ACHN (cell line): ENCODE data around the gene CFAP57.
"Not testable (repeated sequence)": the region's sequence is repeated elsewhere in the genome, so short reads cannot be mapped to it uniquely, and the experiment has no call there.

Experiments used
- DNase-seq: peaks from one replicate; pipeline ENCODE4 v3.0.0-alpha.2; 2015
- in situ Hi-C: cut with HindIII; loops from 2 replicates; pipeline ENCODE4 v1.10.0; 2017; ENCODE audit warnings: low sequenced_read_pairs, low pct_ligation_motif_present, low pct_unique_long_range_greater_than_20kb

Gene CFAP57

DNA sequence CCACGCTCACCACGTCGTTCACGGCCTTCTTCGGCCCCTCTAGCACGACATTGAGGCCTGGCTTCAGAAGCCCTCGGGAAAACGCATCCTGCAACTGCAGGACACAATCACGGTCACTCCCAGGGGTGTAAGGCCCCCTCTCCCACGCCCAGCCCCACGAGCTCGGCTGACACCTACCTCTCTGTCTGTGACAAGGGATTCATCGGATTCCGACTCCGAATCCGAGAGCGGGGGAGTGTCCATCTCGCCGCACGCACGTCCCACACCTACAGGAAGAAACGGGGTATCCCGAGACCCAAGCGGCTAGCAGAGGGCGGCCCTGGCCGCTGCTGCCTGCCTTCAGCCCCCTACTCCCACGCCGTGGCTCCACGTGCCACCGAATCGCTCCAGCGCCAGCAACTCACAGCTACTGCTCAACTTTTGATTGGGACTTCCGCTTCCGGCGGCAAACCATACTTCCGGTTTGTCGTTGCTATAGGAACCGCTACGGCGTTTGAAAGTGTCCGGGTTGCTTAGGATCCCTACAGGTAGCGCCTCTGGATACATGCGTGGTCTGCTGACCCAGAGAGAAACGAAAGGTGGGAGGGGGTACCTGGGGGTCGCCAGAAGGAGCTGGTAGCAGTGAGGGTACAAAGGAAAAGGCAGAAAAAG is at the start of gene CFAP57, which contains the start of gene EBNA1BP2:
Gene CFAP57 (plus strand): TSS at position 455 of the 651 bp plus-strand sequence. CDS start 424 bp downstream, outside the sequence.
Gene EBNA1BP2 (minus strand): TSS at position 415 of the 651 bp plus-strand sequence. CDS start 172 bp downstream, at position 243.
- peak; percentile 88 for DNase-seq
- in situ Hi-C loops, result no loop called here

DNA sequence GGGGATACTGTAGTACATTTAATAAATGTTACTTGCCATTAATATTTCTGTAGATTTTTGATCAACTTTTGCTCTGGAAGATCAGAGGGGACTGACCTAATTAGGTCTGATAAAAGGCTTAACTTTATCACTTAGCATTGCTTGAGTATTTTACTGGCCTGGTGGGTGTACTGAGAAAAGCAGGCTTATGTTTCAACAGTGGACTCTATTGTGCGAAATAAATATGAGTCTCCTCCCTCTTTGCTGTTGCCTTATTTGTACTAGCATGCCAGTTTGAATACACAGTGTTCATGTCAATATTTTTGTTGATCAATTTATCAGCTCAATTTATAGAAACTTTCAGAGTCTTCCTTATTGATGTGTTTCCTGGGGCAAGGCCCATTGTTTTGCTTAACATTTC is 49.1 kb upstream of the CFAP57 start:
- in situ Hi-C loops, result no loop called here
- DNase-seq, result no peak

DNA sequence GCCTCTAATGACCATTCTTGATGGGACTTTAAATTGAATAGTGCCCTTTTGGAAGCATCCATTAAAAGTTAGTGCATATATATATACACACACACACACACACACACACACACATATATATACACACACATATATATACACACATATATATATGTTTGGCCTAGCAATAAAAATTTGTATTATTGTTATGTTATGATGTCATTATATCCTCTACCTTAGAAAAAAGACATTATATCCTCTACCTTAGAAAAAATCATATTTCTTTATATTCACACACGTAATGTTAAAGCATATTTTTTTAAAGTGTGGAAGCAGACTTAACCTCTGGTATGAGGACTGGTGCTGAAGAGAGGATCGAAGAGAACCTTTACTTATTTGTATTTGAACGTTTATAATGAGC is 43.3 kb upstream of the CFAP57 start:
- in situ Hi-C loops, result no loop called here
- DNase-seq, result no peak

DNA sequence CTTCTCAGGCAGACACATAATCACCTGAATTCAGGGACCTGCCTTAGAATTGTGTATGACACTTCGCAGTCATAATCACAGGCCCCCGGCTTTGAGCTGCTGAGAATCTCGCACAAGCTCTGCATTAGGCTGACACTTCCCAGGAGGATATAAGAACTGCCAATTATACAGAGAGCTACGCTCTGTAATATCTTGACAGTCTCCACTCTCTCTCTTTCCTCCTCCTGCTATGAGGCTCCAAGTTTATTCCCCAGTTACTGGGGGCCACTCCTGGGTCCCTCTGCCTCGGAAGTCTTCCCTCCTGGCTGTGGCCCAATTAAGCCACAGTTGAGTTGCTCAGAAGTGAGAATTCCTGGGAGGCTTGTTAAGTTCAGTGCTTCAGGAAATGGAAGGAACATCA is 42.7 kb upstream of the CFAP57 start:
- in situ Hi-C loops, result no loop called here
- no peak for DNase-seq

DNA sequence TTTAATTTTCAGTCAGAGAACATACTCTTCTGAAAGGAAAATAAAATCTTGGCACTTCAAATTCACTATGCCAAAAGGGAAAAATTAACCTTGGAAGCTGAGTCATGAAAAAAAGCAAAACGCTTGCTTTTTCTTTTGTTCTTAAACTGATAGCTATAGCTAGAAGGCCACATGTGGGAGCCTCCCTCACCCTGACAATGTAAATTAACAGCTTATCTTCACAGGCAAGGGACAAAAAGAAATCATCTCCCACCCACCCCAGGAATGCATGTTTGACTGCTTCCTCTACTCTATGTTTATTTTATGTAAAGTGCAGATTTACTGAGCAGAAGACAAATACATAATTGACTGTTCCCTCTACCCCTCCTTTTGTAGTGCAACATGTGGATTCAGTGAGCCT is 38.1 kb upstream of the CFAP57 start:
- in situ Hi-C loops, result no loop called here
- no peak for DNase-seq

DNA sequence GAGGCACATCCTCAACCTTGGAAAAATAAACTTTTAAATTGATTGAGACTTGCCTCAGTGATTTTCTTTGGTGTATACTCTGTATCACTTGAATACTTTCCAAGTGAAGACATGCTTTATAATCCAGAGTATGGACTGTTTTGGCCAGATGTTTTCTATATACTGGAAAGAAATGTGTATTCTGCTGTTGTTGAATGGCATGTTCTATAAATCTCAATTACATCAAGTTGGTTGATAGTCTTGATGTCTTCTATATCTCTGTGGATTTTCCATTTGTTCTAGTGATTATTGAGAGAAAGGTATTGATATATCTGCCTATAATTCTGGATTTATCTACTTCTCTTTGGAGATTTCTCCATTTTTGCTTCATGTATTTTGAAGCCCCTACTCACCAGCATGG is 37.5 kb upstream of the CFAP57 start:
- DNase-seq, result no peak
- in situ Hi-C loops, result no loop called here

DNA sequence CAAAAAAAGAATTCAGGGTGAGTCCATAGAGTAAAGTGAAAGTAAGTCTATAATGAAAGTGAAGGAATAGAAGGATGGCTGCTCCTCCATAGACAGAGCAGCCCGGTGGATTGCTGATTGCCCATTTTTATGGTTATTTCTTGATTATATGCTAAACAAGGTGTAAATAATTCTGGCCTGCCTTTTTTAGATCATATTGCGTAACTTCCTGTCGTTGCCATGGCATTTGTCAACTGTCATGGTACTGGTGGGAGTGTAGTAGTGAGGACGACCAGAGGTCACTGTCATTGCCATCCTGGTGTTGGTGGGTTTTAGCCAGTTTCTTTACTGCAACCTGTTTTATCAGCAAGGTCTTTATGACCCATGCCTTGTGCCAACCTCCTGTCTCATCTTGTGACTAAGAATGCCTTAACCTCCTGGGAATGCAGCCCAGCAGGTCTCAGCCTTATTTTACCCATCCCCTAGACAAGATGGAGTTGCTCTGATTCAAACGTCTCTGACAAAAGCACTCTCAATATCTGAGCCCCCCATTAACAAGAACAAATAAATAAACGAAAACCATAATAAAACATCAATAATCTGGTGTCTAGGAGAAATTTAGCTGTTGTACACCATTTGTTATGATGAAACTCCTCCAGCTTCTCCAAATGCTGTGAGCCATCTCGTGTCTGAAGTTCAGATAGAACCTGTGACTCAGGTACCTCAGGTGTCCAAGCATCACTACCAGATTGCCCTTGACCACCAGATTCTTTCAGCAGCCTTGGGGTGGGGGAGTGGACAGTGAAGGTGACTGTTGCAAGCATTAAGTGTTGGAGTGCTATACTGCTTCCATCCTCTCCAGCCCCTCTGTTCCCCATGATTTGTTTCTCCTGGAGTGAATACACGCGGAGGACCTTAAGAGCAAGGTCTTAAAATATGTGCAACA is 36.0 kb upstream of the CFAP57 start:
- no peak for DNase-seq
- in situ Hi-C loops, result no loop called here

DNA sequence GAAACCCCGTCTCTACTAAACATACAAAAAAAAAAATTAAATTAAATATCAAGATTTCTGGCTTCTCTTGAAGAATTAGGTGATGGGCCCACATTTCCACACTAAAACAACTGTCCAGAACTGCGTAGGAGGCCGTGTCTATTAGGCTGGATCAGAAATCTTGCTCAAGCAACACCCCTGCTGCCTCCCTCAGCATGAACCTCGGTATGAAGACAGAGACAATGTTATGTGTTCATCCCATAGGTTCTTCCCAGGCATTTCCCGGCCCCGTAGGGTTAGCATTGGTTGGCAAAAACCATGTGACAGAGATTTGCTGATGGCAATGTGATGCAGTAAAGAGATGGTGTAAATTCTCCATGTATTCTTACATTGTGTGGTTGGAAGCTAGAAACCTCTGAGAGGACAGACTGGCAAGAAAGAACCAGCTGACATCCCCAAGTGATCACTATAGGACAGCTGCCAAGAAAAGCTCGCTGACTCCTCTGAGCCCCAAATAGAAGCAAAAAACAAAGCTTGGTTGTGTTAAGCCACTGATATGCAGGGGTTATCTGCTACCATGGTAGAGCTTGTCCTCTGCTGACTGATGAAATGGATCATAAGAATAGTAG is 34.6 kb upstream of the CFAP57 start:
- DNase-seq, result no peak
- in situ Hi-C loops, result no loop called here

DNA sequence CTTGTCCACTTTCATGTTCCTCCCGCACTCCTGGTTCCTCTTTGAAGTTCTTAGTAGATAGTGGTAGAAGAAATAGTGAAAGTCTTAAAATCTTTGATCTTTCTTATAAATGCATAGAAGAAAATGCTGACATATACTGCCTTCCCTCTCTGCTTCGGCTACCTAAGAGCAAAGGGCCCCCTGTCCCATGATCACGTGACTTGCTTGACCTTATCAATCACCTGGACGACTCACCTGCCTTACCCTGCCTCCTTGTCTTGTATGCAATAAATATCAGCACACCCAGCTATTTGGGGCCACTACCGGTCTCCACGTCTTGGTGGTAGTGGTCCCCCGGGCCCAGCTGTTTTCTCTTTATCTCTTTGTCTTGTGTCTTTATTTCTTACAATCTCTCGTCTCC is 32.8 kb upstream of the CFAP57 start:
- DNase-seq, in situ Hi-C loops: not testable (repeated sequence)

DNA sequence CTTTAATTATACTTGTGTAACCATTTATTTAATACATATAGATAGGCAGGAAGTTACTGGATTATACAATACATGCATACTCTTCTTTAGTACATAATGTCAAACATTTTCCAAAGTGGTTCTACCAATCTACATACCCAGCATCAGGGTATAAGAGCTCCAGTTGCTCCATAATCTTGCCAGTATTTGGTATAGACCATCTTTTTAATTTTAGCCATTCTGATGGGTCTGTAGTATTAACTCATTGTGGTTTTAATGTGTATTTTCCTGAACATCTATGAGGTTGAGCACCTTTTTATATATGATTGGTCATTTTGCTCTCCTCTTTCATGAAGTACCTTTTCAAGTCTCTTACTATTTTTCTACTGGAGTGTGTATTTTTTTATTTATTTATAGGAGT is 32.1 kb upstream of the CFAP57 start:
- no peak for DNase-seq
- in situ Hi-C loops, result no loop called here

DNA sequence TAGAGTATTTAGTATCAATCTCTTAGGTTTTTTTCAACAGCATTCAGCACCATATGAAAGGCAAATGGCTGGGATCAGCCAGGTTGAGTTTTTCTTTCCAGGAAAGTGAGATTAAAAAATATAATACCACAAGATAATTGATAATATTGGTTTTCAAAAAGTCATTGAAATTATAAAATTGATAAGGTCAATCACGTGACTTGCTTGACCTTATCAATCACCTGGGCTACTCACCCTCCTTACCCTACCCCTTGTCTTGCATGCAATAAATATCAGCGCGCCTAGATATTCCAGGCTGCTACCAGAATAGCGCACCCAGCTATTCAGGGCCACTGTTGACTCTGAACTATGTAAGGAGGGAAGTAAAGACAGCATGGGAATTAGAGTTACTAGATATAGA is 31.5 kb upstream of the CFAP57 start:
- in situ Hi-C loops, result no loop called here
- DNase-seq, result no peak

DNA sequence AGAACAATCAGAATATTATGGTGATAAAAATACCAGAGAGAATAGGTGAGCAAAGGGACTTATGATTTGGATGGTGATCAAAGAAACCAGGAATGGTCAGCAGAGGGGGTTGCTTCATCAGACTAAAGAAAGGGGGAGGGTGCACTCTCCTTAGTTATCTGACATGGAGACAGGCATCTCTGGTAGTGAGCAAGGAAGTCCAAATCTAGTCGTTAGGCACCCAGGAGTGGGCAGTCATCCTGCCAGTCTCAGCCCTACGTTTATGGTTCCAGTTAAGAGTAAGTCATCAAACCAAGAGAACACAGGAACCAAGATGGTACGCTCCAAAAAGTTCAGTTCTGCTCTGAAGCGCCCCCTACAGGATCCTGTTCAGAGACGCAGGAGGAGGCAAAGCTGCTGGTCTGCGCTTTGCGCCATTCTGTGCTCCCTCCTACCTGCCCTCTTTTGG is 28.7 kb upstream of the CFAP57 start:
- DNase-seq, result peak; percentile 24
- in situ Hi-C loops, result no loop called here

DNA sequence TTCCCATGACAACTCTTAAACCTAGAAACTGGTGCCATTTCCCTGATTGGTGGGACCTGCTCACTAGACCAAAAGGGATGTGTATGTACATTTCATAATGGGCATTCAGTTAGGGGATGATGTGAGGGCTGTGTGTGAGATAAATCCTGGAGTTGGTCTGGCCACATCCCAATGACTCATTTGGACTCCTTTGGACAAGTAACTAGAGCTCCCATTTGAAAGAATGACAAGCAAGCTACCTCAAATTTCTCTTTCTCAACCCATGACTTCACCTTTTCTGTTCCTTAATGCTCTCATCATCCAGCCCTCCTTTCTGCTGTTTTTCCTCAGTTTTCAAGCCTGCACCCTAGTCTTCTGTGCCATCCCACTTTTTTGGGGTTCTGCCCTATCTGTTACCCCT is 27.9 kb upstream of the CFAP57 start:
- no peak for DNase-seq
- in situ Hi-C loops, result no loop called here

DNA sequence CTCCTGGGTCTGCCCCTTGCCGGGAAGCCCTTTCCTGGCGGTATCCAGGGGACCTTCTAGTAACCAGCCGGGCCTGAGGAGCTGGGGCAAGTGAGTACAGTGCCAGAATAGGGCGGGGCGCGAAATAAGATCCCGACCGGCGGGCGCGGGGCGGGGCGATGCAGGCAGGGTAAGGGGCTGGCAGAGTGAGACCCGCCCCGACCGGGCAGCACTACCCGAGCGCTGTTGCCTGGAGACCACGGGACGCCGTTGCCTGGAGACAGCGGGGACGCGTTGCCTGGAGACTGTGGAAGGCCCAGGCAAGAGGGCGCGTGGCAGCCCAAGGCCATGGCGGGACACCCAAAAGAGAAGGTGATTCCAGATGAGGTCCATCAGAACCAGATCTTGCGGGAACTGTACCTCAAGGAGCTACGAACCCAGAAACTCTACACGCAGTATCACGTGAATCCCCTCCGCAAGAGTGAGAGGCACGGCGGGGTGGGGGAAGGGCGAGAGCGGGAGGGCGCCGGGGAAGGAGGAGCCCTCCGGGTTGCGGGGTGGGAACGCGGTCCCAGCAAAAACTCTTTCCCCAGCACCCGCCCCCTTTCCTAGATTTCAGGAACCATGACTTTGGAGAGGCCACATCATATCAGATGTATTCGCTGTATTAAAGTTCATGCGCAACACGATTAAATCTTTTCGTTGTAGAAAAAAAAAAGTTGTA is 24.4 kb upstream of the CFAP57 start:
- in situ Hi-C loops, result no loop called here
- DNase-seq, result peak; percentile 78

DNA sequence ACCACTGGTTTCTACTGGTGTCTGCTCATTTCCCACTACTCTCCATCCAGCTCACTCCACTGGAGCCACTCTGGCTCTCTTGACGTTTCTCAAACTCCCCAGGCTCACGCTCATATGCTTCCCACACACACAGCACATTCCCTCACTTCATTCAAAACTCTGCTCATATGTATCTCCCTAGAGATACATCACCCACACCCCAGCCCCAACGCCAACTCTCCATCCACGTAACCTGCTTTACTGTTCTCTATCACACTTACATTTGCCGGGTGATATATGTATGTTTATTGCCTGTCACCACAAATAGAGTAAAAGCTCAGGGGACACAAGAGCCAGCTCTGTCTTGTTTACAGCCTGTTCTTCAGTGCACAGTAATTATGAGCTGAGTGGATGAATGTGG is 22.2 kb upstream of the CFAP57 start:
- no peak for DNase-seq
- in situ Hi-C loops, result no loop called here

DNA sequence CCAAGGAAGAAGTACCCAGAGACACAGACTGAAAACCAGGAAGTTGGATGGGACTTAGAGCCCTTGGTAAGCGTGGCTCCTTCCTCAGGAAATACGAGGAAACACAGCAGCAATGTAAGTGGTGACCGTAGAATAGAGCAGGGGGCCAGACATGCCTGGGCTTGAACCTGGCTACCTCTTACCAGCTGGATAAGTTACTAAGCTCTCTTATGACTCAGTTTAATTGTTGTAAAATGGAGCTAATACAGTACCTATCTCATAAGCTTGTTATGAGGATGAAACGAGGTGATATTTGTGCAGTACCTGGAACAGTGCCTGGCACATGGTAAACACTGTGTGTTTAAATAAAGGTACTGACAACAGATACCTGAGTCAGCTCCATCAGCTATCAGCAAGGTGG is 19.3 kb upstream of the CFAP57 start:
- DNase-seq, result no peak
- in situ Hi-C loops, result no loop called here

DNA sequence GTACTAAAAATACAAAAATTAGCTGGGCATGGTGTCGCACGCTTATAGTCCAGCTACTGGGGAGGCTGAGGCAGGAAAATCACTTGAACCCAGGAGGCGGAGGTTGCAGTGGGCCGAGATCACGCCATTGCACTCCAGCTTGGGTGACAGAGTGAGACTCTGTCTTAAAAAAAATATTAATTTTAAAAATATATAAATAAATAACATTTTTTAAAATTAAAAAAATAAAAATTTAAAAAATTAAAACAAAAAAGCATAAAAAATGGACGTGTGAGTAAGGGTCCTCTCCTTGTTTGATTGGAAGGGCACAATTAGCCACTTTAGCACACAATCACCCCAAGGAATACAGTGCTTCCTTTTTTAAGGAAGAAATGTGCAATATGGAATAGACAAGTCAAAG is 18.7 kb upstream of the CFAP57 start:
- DNase-seq, result no peak
- in situ Hi-C loops, result no loop called here

DNA sequence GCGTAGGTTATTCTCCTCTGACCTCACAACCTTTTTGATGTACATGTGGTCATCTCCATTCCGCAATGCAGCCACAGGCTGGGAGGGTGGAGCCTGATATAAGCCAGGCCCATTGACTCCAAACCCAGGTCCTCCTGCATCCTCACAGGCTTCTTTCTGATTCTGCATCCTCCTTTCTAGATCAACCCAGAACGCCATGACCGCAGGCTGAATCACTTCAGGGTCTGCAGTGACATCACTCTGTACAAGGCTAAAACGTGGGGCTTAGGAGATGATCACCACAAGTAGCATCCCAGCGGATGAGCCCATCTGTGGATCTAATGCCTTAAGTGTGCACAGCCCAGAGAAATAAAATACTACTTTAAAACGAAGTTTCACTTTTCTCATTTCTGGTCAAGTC is 16.1 kb upstream of the CFAP57 start:
- DNase-seq, result no peak
- in situ Hi-C loops, result no loop called here

DNA sequence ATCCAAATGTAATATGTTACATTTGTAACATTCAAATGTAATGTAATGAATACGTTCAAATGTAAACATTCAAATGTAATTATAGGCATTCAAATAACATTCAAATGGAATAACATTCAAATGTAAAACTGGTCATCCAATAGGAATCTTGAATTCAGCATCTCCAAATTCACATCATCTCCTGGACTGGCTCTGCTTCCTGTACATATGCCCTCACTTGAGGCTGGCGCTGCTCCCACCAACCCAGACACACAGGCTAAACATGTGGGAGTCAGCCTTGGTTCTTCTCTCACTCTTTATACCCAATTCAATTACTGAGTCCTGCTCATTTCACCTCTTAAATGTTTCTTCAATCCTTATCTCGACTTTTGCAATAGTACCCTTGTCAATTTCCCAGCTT is 7.0 kb upstream of the CFAP57 start:
- in situ Hi-C loops, result no loop called here
- no peak for DNase-seq
